CD14-positive monocyte (primary cell): ENCODE measurements around the gene CDC37. TPM values are rescaled to one million over a fixed set of nuclear protein-coding genes. Genes with fewer than 3 reads are reported as not detected.

Experiments used
- DNase-seq, 3 donors: peaks; one replicate each; pipeline ENCODE4 v3.0.0-alpha.2; 2011 to 2022
- H2AFZ ChIP-seq: 2 replicates; pipeline ENCODE4 v1.6.0; 2012; ENCODE audit warnings: mild to moderate bottlenecking, low read depth, low read length, inconsistent platforms; ENCODE audit not compliant: insufficient read depth, poor library complexity, severe bottlenecking
- H3K27ac ChIP-seq, 2 donors: 1 replicate in 1 of 2; 2 replicates in 1 of 2; pipeline ENCODE4 v1.5.1; 2012 to 2013; ENCODE audit warnings: low read length in 2 of 2, control low read depth in 1 of 2, inconsistent platforms in 1 of 2, low read depth in 1 of 2, mild to moderate bottlenecking in 1 of 2
- H3K27me3 ChIP-seq, 2 donors: one replicate each; pipeline versions ENCODE4 v1.6.0 to v1.6.1; 2011 to 2013; ENCODE audit warnings: low read length in 2 of 2; ENCODE audit not compliant: control insufficient read depth in 2 of 2, insufficient read depth in 2 of 2
- H3K36me3 ChIP-seq, 2 donors: replicated peaks in 1 of 2; 1 replicate in 1 of 2; 2 replicates in 1 of 2; pipeline versions ENCODE4 v1.5.1 to v1.6.1; 2012 to 2013; ENCODE audit warnings: low read length in 2 of 2, control low read depth in 1 of 2, inconsistent platforms in 1 of 2, mild to moderate bottlenecking in 1 of 2; ENCODE audit not compliant: insufficient read depth in 2 of 2, control insufficient read depth in 1 of 2
- H3K4me1 ChIP-seq, 2 donors: 1 replicate in 1 of 2; 2 replicates in 1 of 2; pipeline versions ENCODE4 v1.5.1 to v1.6.1; 2012 to 2013; ENCODE audit warnings: low read length in 2 of 2, control low read depth in 1 of 2, inconsistent platforms in 1 of 2, mild to moderate bottlenecking in 1 of 2, moderate library complexity in 1 of 2; ENCODE audit not compliant: insufficient read depth in 2 of 2, control insufficient read depth in 1 of 2
- H3K4me2 ChIP-seq: replicated peaks from 2 replicates; pipeline ENCODE3; 2012; ENCODE audit warnings: low read length, moderate library complexity, mild to moderate bottlenecking; ENCODE audit not compliant: poor library complexity, severe bottlenecking; ENCODE audit errors: extremely low read depth
- H3K4me3 ChIP-seq, 3 experiments: fragments of 200-600 bp in 1 of 3; sonication (generic) in 1 of 3; replicated peaks in 1 of 3; 1 replicate in 2 of 3; 2 replicates in 1 of 3; pipeline ENCODE4 v1.5.1; 2011 to 2013; ENCODE audit warnings: low read length in 3 of 3, mild to moderate bottlenecking in 3 of 3, control low read depth in 2 of 3, low read depth in 2 of 3, inconsistent platforms in 1 of 3, moderate library complexity in 1 of 3
- H3K79me2 ChIP-seq: 2 replicates; pipeline ENCODE4 v1.6.0; 2012; ENCODE audit warnings: mild to moderate bottlenecking, control low read depth, inconsistent platforms, low read length, moderate library complexity; ENCODE audit not compliant: insufficient read depth
- H3K9ac ChIP-seq: 2 replicates; pipeline ENCODE4 v1.6.0; 2017; ENCODE audit warnings: low read length, mild to moderate bottlenecking; ENCODE audit not compliant: insufficient read depth, poor library complexity, severe bottlenecking
- H3K9me3 ChIP-seq, 2 donors: replicated peaks in 1 of 2; 1 replicate in 1 of 2; 2 replicates in 1 of 2; pipeline versions ENCODE4 v1.5.1 to v1.6.1; 2012 to 2013; ENCODE audit warnings: low read length in 2 of 2, control low read depth in 1 of 2; ENCODE audit not compliant: control insufficient read depth in 1 of 2, insufficient read depth in 1 of 2
- H4K20me1 ChIP-seq: 2 replicates; pipeline ENCODE4 v1.6.0; 2012; ENCODE audit warnings: mild to moderate bottlenecking, low read length, control low read depth, moderate library complexity; ENCODE audit not compliant: insufficient read depth
- H3K27ac Mint-ChIP-seq, 7 donors: one replicate each; pipeline ENCODE4 v1.8.0; 2020; ENCODE audit warnings: mild to moderate bottlenecking in 7 of 7, mixed read lengths in 7 of 7, moderate library complexity in 6 of 7, inconsistent platforms in 2 of 7
- H3K27me3 Mint-ChIP-seq, 3 donors: one replicate each; pipeline ENCODE4 v1.8.0; 2021 to 2022; ENCODE audit warnings: low read depth in 3 of 3, mild to moderate bottlenecking in 3 of 3, mixed read lengths in 3 of 3, moderate library complexity in 3 of 3, inconsistent platforms in 1 of 3
- H3K36me3 Mint-ChIP-seq, 2 donors: one replicate each; pipeline ENCODE4 v1.8.0; 2020; ENCODE audit warnings: mixed read lengths in 2 of 2, inconsistent platforms in 1 of 2, mild to moderate bottlenecking in 1 of 2
- H3K4me1 Mint-ChIP-seq: one replicate; pipeline ENCODE4 v1.8.0; 2020; ENCODE audit warnings: mild to moderate bottlenecking, mixed read lengths
- H3K4me3 Mint-ChIP-seq, 2 donors: one replicate each; pipeline ENCODE4 v1.8.0; 2020; ENCODE audit warnings: mild to moderate bottlenecking in 2 of 2, mixed read lengths in 2 of 2, moderate library complexity in 1 of 2
- H3K9me3 Mint-ChIP-seq, 7 donors: one replicate each; pipeline ENCODE4 v1.8.0; 2020 to 2022; ENCODE audit warnings: mixed read lengths in 7 of 7, mild to moderate bottlenecking in 6 of 7, moderate library complexity in 6 of 7, inconsistent platforms in 2 of 7
- CTCF ChIP-seq: fragments of 200-600 bp; IDR thresholded peaks from one replicate; pipeline ENCODE4 v1.8.0; 2022; ENCODE audit warnings: antibody characterized with exemption, mild to moderate bottlenecking
- WGBS: methylation state at CpG from one replicate; pipeline ENCODE4 v1.1.5; 2013; ENCODE audit warnings: missing lambda C conversion rate; ENCODE audit not compliant: insufficient coverage; 5-methylcytosine and 5-hydroxymethylcytosine counted together
- intact Hi-C, 2 donors: fragments of 100-400 bp; cut with micrococcal nuclease; formaldehyde crosslinking; loops; one replicate each; pipeline versions ENCODE4 v1.15.0 to v1.15.1; 2023
- polyA plus RNA-seq, 3 donors: library from polyadenylated mRNA; depleted of rRNA in 1 of 3; unstranded in 2 of 3; stranded (reverse) in 1 of 3; fragments of 300-500 nt in 2 of 3; fragments of >200 nt in 1 of 3; fragmentation: Illumina TruSeq in 2 of 3; gene quantifications; 1 replicate in 2 of 3; 2 replicates in 1 of 3; pipeline ENCODE4 v1.2.3, GENCODE V29; 2012 to 2021

CDC37 gene
- polyA plus RNA-seq, 3 donors = 49.3 to 575 (median 54.9) TPM

DNA sequence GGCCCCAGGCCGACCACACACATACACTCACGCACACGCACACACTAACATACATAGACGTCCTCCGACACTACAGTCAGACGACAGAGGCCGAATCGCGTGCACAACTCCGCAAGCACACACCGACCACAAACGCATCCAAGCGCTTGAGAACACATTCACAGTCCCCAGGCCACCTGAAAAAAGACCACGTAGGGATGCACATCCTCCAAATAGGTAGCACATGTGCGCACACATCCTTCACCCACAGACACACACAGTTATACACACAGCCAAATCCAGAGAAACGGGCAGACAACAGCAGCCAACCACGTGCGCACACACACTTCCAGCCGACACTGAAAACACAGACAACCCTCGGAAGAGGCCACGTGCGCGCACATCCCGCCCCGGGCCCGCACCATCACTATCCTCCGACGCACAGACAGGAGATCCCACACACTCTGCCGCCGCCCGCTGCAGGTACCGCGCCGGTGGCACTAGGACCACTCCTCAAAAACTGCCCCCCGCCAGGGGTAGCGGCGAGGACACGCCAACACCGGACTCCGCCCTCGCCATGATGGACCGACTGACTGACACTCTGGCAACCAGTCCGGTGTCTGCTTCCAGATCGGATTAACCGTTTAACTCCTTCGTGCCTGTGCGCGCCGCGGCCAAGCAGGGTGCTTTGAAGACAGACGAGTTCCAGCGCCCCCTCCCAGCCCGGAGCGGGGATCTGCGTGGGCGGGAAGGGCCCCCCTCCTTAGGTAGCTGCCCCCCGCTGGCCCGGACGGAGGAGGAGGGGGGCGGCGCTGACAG lies 16.5 kb upstream of the CDC37 start:
- intact Hi-C loops = loop anchor here (2.0 to 10.0 kb wide), 3 partner anchors 15 to 1145 kb away; no protein-coding TSS in a partner anchor
- H3K4me3 ChIP-seq = peak overlapping the region in 1 of 3 experiments; percentile 35
- Mint-ChIP-seq H3K27me3 (peaks cover 60 to 86% (median 73%) of the 10 kb centered on the region in 3 donors), H3K36me3 (peaks cover 21 to 32% of the 10 kb centered on the region in 2 donors), H3K9me3 (peaks cover 0 to 36% (median 27%) of the 10 kb centered on the region in 7 donors), H3K4me3 (peak overlapping the region; percentile 64 to 96), H3K4me1 (peaks cover 75% of the 10 kb centered on the region), H3K27ac (peak overlapping the region in 6 of 7 donors; percentile 6 to 88 (median 80))
- peak; percentile 65 to 90 (median 76) for DNase-seq
- H3K79me2 ChIP-seq = no peaks in the 10 kb centered on the region
- no peaks in the 10 kb centered on the region for H4K20me1 ChIP-seq
- no peak overlapping the region for H2AFZ ChIP-seq
- H3K27me3 ChIP-seq = peaks cover 41 to 68% of the 10 kb centered on the region in 2 donors
- no peak for TF ChIP-seq CTCF
- H3K36me3 ChIP-seq = no peaks in the 10 kb centered on the region
- peaks cover 76 to 92% of the 10 kb centered on the region in 2 donors for H3K4me1 ChIP-seq
- no peak overlapping the region for H3K9ac ChIP-seq
- peak overlapping the region in 1 of 2 donors; percentile 3 for H3K27ac ChIP-seq
- 2% methylated on average over 51 of the region's 61 CpGs for WGBS
- peak overlapping the region; percentile 34 for H3K4me2 ChIP-seq
- peaks cover 2 to 8% of the 10 kb centered on the region in 2 donors for H3K9me3 ChIP-seq

- DNase-seq = no peak
- peak overlapping the region; percentile 64 to 96 for H3K4me3 Mint-ChIP-seq
Measured at GRCh38 chr19:10419200-10419645, 15.9 kb upstream of the CDC37 start.

More at GRCh38 chr19:10419200-10419645, 15.9 kb upstream of the CDC37 start:
- Histone ChIP-seq H3K4me3 (peak overlapping the region in 1 of 3 experiments; percentile 35), H3K4me1 (peaks cover 70 to 85% of the 10 kb centered on the region in 2 donors), H3K9me3 (peaks cover 7 to 11% of the 10 kb centered on the region in 2 donors), H3K27ac (peak overlapping the region in 1 of 2 donors; percentile 3), H3K9ac (no peak overlapping the region), H3K4me2 (peak overlapping the region; percentile 23), H4K20me1 (no peaks in the 10 kb centered on the region), H3K79me2 (no peaks in the 10 kb centered on the region), H2AFZ (no peak overlapping the region), H3K36me3 (no peaks in the 10 kb centered on the region), H3K27me3 (peaks cover 41 to 68% of the 10 kb centered on the region in 2 donors)
- WGBS = under 1% methylated on average over 26 of the region's 40 CpGs
- peak overlapping the region in 5 of 7 donors; percentile 34 to 88 (median 69) for H3K27ac Mint-ChIP-seq
- peaks cover 21 to 32% of the 10 kb centered on the region in 2 donors for H3K36me3 Mint-ChIP-seq
- peaks cover 0 to 40% (median 31%) of the 10 kb centered on the region in 7 donors for H3K9me3 Mint-ChIP-seq
- peaks cover 71% of the 10 kb centered on the region for H3K4me1 Mint-ChIP-seq
- TF ChIP-seq CTCF = no peak
- H3K27me3 Mint-ChIP-seq = peaks cover 60 to 81% (median 73%) of the 10 kb centered on the region in 3 donors
- intact Hi-C loops = loop anchor here in 1 of 2 donors (2.0 kb wide), 1 partner anchor 16 kb away; no protein-coding TSS in a partner anchor
